ENCODE results near the gene NT5C3A. TPM values are rescaled to one million over a fixed set of nuclear protein-coding genes. Genes with fewer than 3 reads are reported as not detected.
"Not testable (repeated sequence)": the region's sequence is repeated elsewhere in the genome, so short reads cannot be mapped to it uniquely, and the experiment has no call there.

The NT5C3A gene
- total RNA-seq, 1 donor = 25.0 TPM

DNA sequence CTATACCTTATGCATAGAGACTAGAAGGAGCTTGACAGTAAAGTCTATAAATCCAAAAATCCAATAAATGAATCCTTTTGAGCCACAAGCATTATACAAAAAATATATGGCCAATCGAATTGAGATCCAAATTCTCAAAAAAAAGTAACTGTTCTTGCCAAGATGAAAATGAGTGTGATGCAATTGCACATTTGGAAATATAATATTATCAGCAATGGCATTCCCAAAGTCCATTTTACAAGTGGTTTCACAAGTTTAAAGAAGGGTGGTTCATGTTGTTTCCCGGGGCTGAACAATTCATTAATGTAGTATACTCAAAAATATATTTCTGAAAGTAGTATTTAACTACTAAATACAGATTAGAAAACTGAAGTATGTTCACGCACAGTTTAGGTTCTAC is 39.3 kb upstream of the NT5C3A start:
- DNase-seq (ENCODE audit: insufficient read length, low spot score, missing footprints) = no peak
- TF ChIP-seq, protein P1, sequence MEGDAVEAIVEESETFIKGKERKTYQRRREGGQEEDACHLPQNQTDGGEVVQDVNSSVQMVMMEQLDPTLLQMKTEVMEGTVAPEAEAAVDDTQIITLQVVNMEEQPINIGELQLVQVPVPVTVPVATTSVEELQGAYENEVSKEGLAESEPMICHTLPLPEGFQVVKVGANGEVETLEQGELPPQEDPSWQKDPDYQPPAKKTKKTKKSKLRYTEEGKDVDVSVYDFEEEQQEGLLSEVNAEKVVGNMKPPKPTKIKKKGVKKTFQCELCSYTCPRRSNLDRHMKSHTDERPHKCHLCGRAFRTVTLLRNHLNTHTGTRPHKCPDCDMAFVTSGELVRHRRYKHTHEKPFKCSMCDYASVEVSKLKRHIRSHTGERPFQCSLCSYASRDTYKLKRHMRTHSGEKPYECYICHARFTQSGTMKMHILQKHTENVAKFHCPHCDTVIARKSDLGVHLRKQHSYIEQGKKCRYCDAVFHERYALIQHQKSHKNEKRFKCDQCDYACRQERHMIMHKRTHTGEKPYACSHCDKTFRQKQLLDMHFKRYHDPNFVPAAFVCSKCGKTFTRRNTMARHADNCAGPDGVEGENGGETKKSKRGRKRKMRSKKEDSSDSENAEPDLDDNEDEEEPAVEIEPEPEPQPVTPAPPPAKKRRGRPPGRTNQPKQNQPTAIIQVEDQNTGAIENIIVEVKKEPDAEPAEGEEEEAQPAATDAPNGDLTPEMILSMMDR (IDR thresholded peaks at IDR 0.05; ENCODE audit: extremely low read depth, low read depth, low read length) = no peak
- no peak overlapping the region for H3K27ac ChIP-seq (ENCODE audit: low read depth, low read length)
- H3K27me3 ChIP-seq (ENCODE audit: insufficient read depth, low read length) = no peaks in the 10 kb centered on the region
- H3K9me3 ChIP-seq (ENCODE audit: low read depth, low read length) = no peaks in the 10 kb centered on the region
- no peak overlapping the region for H3K4me3 ChIP-seq (ENCODE audit: insufficient read depth, low read length)
- H3K79me2 ChIP-seq (ENCODE audit: insufficient read depth, low read length) = peaks cover 61% of the 10 kb centered on the region
- no peak overlapping the region for H3K4me2 ChIP-seq (ENCODE audit: insufficient read depth, low read length)
- H3K36me3 ChIP-seq (ENCODE audit: insufficient read depth, low read length) = peaks cover 44% of the 10 kb centered on the region
- H4K20me1 ChIP-seq (ENCODE audit: insufficient read depth, low read length) = peaks cover 13% of the 10 kb centered on the region
- no peaks in the 10 kb centered on the region for H3K4me1 ChIP-seq (ENCODE audit: insufficient read depth, low read length)
- no peak overlapping the region for H2AFZ ChIP-seq (ENCODE audit: low read length)

DNA sequence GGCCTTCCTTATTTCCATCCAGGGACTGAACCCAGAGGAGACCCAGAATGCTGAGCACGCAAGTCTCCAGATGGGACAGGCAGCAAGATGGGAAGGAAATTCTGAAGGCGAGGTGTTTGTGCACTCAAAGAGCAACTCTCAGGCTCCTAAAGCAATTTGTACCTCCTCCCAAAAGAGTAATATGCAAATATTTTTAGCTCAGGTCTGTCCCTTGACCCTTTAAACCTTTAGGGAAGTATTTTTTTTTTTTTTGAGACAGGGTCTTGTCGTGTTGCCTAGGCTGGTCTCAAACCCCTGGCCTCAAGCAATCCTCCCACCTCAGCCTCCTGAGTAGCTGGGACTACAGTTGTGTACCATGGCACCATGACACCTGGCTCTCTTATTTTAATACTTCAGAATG is 38.2 kb upstream of the NT5C3A start:
- Histone ChIP-seq H3K36me3 (ENCODE audit: insufficient read depth, low read length) (peaks cover 54% of the 10 kb centered on the region), H2AFZ (ENCODE audit: low read length) (no peak overlapping the region), H3K9me3 (ENCODE audit: low read depth, low read length) (no peaks in the 10 kb centered on the region), H3K27me3 (ENCODE audit: insufficient read depth, low read length) (no peaks in the 10 kb centered on the region), H3K4me1 (ENCODE audit: insufficient read depth, low read length) (no peaks in the 10 kb centered on the region), H3K4me3 (ENCODE audit: insufficient read depth, low read length) (no peak overlapping the region), H3K4me2 (ENCODE audit: insufficient read depth, low read length) (no peak overlapping the region), H3K27ac (ENCODE audit: low read depth, low read length) (no peak overlapping the region), H4K20me1 (ENCODE audit: insufficient read depth, low read length) (peaks cover 13% of the 10 kb centered on the region), H3K79me2 (ENCODE audit: insufficient read depth, low read length) (peaks cover 49% of the 10 kb centered on the region)
- DNase-seq (ENCODE audit: insufficient read length, low spot score, missing footprints) = no peak
- TF ChIP-seq, protein P1 (IDR thresholded peaks at IDR 0.05; ENCODE audit: extremely low read depth, low read depth, low read length) = no peak

DNA sequence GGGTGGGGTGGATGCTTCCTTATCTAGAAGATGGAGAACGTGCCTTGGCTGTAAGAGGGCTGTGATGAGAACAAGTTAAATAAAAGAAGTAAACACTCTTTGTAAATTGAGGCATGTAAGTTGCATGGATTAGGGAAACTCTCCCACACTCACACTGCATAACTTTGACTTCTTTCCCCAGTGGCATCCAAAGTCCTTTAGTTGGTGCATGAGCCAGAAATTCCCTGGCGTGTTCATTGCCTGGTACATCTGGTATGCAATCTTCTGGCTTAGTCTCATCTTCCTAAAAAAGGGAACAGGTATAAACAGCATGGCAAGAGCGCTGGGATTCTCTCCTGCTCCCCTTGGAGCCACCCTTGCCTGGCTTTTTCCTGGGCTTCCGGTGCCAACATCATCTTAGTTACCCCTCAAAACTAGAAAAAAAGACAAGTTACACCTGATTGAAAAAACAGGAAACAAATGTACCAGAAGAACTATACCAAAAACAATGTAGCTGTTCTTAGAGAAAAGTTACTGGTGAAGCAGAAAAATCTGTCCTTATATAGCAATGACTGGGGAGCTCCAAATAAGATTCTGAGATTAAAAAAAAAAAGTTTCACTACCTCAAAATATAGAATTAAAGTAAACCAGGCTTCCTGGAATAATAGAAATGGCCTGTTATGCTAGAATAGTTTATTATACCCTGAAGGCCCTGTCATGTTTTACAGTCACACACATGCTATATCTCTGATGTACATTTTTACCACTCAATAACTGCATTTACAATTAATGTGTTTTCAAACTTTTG is 36.8 kb upstream of the NT5C3A start:
- no peak for DNase-seq (ENCODE audit: insufficient read length, low spot score, missing footprints)
- TF ChIP-seq, protein P1 (IDR thresholded peaks at IDR 0.05; ENCODE audit: extremely low read depth, low read depth, low read length) = no peak
- H3K36me3 ChIP-seq (ENCODE audit: insufficient read depth, low read length) = peaks cover 62% of the 10 kb centered on the region

DNA sequence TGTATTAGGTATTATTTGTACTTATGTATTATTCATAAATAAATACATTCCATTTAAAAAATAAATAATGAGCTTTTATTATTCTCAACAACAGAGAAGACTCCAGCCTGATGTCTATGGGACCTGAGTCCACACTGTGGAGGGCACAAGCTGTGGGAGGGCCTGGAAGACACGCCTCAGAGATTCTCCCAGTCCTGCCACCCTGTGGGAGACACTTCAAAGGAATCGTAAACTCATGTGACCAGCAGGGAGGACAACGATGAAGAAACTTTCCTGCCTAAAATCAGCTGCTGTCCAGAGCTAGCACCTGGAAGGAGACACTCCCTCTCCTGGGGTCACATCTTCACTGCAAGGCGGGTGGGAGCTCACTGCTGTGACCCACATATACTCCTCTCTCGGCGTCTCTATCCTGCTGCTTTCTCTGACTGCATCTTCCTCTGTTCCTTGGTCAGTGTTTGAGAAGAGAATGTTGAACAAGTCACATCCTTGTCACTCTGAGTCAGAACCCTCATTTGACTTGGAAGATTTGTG is 32.2 kb upstream of the NT5C3A start:
- not testable (repeated sequence) for H3K27me3 ChIP-seq (ENCODE audit: insufficient read depth, low read length); H3K79me2 ChIP-seq (ENCODE audit: insufficient read depth, low read length); H3K4me1 ChIP-seq (ENCODE audit: insufficient read depth, low read length); H3K4me3 ChIP-seq (ENCODE audit: insufficient read depth, low read length); H2AFZ ChIP-seq (ENCODE audit: low read length); H4K20me1 ChIP-seq (ENCODE audit: insufficient read depth, low read length); H3K9me3 ChIP-seq (ENCODE audit: low read depth, low read length); H3K27ac ChIP-seq (ENCODE audit: low read depth, low read length); H3K4me2 ChIP-seq (ENCODE audit: insufficient read depth, low read length); DNase-seq (ENCODE audit: insufficient read length, low spot score, missing footprints)
- H3K36me3 ChIP-seq (ENCODE audit: insufficient read depth, low read length) = peaks cover 48% of the 10 kb centered on the region

More for the DNA sequence above, 36.8 kb upstream of the NT5C3A start:
- Histone ChIP-seq H3K79me2 (ENCODE audit: insufficient read depth, low read length) (peaks cover 36% of the 10 kb centered on the region), H3K27ac (ENCODE audit: low read depth, low read length) (no peak overlapping the region), H3K4me1 (ENCODE audit: insufficient read depth, low read length) (no peaks in the 10 kb centered on the region), H4K20me1 (ENCODE audit: insufficient read depth, low read length) (peaks cover 9% of the 10 kb centered on the region), H3K4me2 (ENCODE audit: insufficient read depth, low read length) (no peak overlapping the region), H3K27me3 (ENCODE audit: insufficient read depth, low read length) (no peaks in the 10 kb centered on the region), H3K9me3 (ENCODE audit: low read depth, low read length) (no peaks in the 10 kb centered on the region), H3K4me3 (ENCODE audit: insufficient read depth, low read length) (no peak overlapping the region), H2AFZ (ENCODE audit: low read length) (no peak overlapping the region)

All from osteoblast (primary cell).